ENCODE measurements around the gene SLC10A3. TPM values are rescaled to one million over a fixed set of nuclear protein-coding genes. Genes with fewer than 3 reads are reported as not detected.

The SLC10A3 gene
- total RNA-seq, 2 experiments from 2014 or later: 15.7 to 16.4 TPM

- Mint-ChIP-seq H3K9me3 (no peaks in the 10 kb centered on the region), H3K27ac (no peak overlapping the region), H3K4me1 (ENCODE audit: low read depth) (peaks cover 6% of the 10 kb centered on the region), H3K27me3 (no peaks in the 10 kb centered on the region), H3K36me3 (ENCODE audit: low read depth) (peaks cover 17% of the 10 kb centered on the region), H3K4me3 (no peak overlapping the region)
- intact Hi-C loops (cut with DNase I, micrococcal nuclease): no loop called here
- POLR2A ChIA-PET: no interaction called here
- H3K4me1 ChIP-seq (ENCODE audit: insufficient read depth, low read length): peaks cover 15% of the 10 kb centered on the region
- DNase-seq: no peak
- ATAC-seq (ENCODE audit: poor library complexity): no peak
- H3K9me3 ChIP-seq (ENCODE audit: control insufficient read depth in 1 of 2, insufficient read depth in 1 of 2, low read length in 2 of 2): no peaks in the 10 kb centered on the region
- peaks cover 59% of the 10 kb centered on the region for H3K36me3 ChIP-seq (ENCODE audit: insufficient read depth, low read length)
- no peak for TF ChIP-seq CTCF (IDR thresholded peaks at IDR 0.05)
- CTCF ChIA-PET: no interaction called here
- no peak overlapping the region for H3K27ac ChIP-seq (ENCODE audit: low read depth in 1 of 2, low read length in 2 of 2)
- no peaks in the 10 kb centered on the region for H3K27me3 ChIP-seq (ENCODE audit: control insufficient read depth in 1 of 2, insufficient read depth in 2 of 2, low read length in 2 of 2)
- no peak overlapping the region for H3K4me3 ChIP-seq (ENCODE audit: low read length)
Observed at GRCh38 chrX:154463611-154464220, 26.7 kb downstream of the SLC10A3 start.

- Histone ChIP-seq H3K27ac (ENCODE audit: low read depth in 1 of 2, low read length in 2 of 2) (no peak overlapping the region), H3K27me3 (ENCODE audit: control insufficient read depth in 1 of 2, insufficient read depth in 2 of 2, low read length in 2 of 2) (no peaks in the 10 kb centered on the region), H3K4me3 (ENCODE audit: low read length) (no peak overlapping the region), H3K9me3 (ENCODE audit: control insufficient read depth in 1 of 2, insufficient read depth in 1 of 2, low read length in 2 of 2) (no peaks in the 10 kb centered on the region), H3K4me1 (ENCODE audit: insufficient read depth, low read length) (peaks cover 19% of the 10 kb centered on the region), H3K36me3 (ENCODE audit: insufficient read depth, low read length) (peaks cover 48% of the 10 kb centered on the region)
- no peak for TF ChIP-seq CTCF (IDR thresholded peaks at IDR 0.05)
- POLR2A ChIA-PET: no interaction called here
- CTCF ChIA-PET: no interaction called here
- Mint-ChIP-seq H3K4me3 (no peak overlapping the region), H3K27me3 (no peaks in the 10 kb centered on the region), H3K9me3 (no peaks in the 10 kb centered on the region), H3K4me1 (ENCODE audit: low read depth) (peaks cover 7% of the 10 kb centered on the region), H3K27ac (no peak overlapping the region), H3K36me3 (ENCODE audit: low read depth) (peaks cover 16% of the 10 kb centered on the region)
- intact Hi-C loops (cut with DNase I, micrococcal nuclease): no loop called here
- DNase-seq: no peak
- no peak for ATAC-seq (ENCODE audit: poor library complexity)
Observed at GRCh38 chrX:154462396-154462795, 28.0 kb downstream of the SLC10A3 start.

- ATAC-seq (ENCODE audit: poor library complexity) (no peak), DNase-seq (no peak)
- peaks cover 23% of the 10 kb centered on the region for H3K4me1 ChIP-seq (ENCODE audit: insufficient read depth, low read length)
- ChIA-PET POLR2A (interaction anchor here (0.8 kb wide), 1 partner anchor 62 kb away, joined by 3 read pairs; the partner anchor contains the start of gene RPL10), CTCF (interaction anchor here (0.6 kb wide), 1 partner anchor 36 kb away, joined by 3 read pairs; no protein-coding TSS in a partner anchor)
- H3K4me1 Mint-ChIP-seq (ENCODE audit: low read depth): peaks cover 11% of the 10 kb centered on the region
- H3K27ac Mint-ChIP-seq: peak overlapping the region; percentile 36
- peak overlapping the region; percentile 72 for H3K4me3 Mint-ChIP-seq
- H3K27me3 Mint-ChIP-seq: no peaks in the 10 kb centered on the region
- no peaks in the 10 kb centered on the region for H3K27me3 ChIP-seq (ENCODE audit: control insufficient read depth in 1 of 2, insufficient read depth in 2 of 2, low read length in 2 of 2)
- H3K9me3 ChIP-seq (ENCODE audit: control insufficient read depth in 1 of 2, insufficient read depth in 1 of 2, low read length in 2 of 2): no peaks in the 10 kb centered on the region
- H3K36me3 ChIP-seq (ENCODE audit: insufficient read depth, low read length): peaks cover 32% of the 10 kb centered on the region
- no peaks in the 10 kb centered on the region for H3K9me3 Mint-ChIP-seq
- H3K36me3 Mint-ChIP-seq (ENCODE audit: low read depth): peaks cover 19% of the 10 kb centered on the region
- no peak overlapping the region for H3K4me3 ChIP-seq (ENCODE audit: low read length)
- H3K27ac ChIP-seq (ENCODE audit: low read depth in 1 of 2, low read length in 2 of 2): no peak overlapping the region
- TF ChIP-seq CTCF (IDR thresholded peaks at IDR 0.05): no peak
- intact Hi-C loops (cut with DNase I, micrococcal nuclease): no loop called here
Observed at GRCh38 chrX:154460326-154460725, 30.1 kb downstream of the SLC10A3 start.
